GM12801 (cell line): ENCODE measurements around the gene ZBTB20.

Source experiments
- CTCF ChIP-seq: IDR thresholded peaks from one replicate; pipeline ENCODE4 v1.5.1; 2011; ENCODE audit warnings: control low read depth; ENCODE audit not compliant: insufficient read length; ENCODE audit errors: extremely low read depth

Gene ZBTB20

DNA sequence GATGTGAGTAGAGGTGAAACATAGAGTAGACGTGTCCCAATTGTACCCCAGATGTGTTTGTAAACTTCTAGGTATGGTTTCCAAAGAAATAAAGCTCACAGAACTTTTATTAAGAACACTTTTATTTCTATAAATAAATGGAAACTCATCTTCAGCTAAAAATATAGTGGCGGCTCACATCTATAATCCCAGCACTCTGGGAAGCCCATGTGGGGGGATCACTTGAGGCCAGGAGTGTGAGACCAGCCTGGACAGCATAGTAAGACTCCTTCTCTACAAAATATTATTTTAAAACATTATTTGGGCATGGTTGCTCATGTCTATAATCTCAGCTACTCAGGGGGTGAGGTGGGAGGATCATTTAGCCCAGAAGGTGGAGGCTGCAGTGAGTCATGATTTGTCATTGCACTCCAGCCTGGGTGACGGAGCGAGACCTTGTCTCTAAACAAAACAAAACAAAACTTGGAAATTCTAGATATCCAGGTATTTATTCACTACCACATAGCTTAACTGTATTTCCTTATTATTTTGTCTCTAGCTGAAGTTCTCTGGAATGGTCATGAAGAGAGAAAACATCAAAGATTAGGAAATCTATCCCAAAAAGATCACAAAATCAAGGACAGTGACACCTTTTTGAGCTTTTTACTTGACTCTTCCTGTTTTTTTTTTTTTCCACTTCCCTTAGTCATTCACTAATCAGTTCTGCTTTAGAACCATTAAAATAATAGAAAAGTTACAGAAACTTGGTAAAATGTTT is 595.1 kb downstream of the ZBTB20 start:
- TF ChIP-seq CTCF = no peak

DNA sequence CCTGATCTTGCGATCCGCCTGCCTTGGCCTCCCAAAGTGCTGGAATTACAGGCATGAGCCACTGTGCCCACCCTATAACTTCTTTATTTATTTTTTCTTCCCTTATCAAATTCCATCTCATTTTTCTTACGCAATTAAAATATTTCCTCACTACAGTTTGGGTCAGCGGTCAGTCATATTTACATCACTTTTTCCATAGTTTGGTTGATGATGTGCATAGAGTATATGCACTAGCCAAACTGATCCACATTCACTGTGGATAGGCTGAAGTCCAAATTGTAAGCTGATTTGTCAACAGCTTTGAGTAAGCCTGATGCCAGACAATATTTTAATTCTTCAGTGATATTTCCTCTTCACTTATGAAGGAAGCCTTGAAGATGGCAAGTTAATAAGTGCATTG is 596.9 kb downstream of the ZBTB20 start:
- TF ChIP-seq CTCF = no peak

DNA sequence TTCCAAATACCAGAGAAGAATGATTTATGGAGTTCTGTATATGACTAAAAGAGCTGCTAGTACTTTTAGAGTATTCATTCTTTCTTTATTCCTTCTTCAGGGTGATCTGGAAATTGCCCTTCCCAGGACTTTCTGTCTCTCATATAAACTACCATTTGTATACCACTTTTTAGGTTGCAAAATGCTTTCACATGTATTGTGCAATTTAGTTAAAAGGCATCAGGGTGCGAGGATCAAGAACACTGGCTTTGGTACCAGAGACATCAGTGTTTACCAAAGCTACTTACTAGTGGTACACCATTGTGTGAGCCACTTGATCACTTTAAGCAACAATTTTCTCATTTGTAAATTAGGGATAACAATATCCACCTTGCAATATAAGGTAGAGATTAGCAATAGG is 601.9 kb downstream of the ZBTB20 start:
- no peak for TF ChIP-seq CTCF

DNA sequence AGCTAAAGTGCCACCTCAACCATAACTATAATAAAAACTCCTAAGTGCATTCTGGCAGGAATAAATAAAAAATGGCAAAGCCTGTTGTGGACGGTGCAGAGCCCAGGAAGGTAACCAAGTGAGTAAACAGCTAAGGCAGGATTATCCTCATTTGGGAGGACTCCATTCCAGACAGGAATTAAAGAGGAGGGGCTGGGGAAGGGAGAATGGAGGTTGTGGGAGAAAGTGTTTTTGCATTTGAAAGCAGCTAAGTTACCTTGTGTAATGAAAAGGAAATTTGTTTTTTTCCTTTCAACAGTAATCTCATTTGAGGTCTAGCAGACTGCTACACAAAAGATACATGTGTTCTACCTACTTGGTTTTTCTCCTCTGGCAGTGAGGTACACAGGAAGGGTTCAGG is 604.7 kb downstream of the ZBTB20 start:
- no peak for TF ChIP-seq CTCF

DNA sequence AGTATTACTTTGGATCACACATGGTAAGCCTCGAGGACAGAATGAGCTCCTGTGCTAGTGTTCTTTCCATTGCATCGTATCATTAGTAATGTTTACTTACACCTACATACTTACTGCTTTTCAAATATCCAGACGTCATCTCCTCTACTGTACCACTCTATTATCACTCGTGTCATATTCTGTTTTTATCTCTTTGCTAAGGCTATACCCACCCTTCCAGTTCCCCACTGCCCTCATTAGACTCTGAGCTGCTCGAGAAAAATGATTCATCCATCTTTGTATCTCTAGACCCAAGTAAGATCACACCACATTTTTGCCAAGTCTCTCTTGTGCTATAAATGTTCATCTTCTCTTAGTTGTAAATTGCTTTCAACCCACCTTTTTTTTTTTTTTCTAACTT is 607.6 kb downstream of the ZBTB20 start:
- no peak for TF ChIP-seq CTCF

DNA sequence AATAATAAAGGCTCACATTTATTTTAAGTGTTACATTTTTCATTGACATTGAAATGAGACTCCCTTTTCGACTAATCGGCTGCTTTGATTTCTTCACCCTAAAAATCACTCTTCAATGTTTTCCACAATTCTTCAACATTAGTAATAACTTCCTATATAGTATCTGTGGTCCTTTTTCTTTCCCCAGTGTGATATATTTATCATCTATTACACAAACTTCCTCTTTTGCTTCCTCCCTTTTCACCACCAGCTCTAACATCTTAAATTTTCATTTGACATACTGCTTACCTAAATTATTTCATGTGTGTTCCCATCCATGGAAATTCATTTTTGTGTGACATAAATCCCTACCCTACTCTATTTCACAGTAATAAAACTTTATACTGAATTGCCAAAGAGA is 608.9 kb downstream of the ZBTB20 start:
- no peak for TF ChIP-seq CTCF

- TF ChIP-seq CTCF = no peak
These were observed 618.6 kb downstream of the ZBTB20 start for GRCh38 chr3:114528517-114528916.
